Measurements from ENCODE around the gene MACROD1.
A peak's percentile ranks its signal among the peaks of the same experiment; 100 is the strongest.
"Not testable (repeated sequence)": the region's sequence is repeated elsewhere in the genome, so short reads cannot be mapped to it uniquely, and the experiment has no call there.

The MACROD1 gene

DNA sequence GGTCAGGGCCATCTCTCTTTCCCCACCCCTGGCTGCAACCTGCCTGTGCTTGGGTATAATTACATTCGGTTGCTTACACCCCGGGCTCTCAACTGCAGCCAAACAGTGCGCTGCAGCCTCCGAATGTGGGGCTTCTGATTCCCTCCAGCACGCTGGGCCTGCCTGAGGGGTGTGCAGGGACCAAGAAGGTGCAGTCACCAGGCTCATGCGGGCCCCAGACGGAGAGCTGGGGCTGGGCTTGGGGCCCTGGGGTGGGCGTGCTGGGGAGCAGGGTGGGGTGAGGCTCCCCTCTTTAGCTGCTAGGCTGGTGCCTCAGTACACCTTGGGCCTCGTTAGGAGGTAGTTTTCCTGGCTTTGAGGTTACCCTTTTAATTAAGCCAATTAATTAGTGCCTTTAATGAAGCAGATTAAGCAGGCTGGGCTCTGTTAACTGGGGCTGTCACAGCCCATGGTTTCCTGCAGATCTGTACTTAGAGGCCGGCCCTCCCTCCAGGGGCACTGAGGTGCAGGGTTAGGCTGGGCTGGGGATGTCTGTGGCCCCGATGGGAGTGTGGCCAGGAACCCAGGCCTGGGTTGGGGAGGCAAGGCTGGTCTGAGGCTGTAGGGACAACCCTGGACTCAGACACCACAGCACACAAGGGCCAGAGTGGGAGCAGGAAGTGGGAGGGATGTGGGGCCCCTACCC, 112.8 kb downstream of the MACROD1 start:
- no peak for DNase-seq

DNA sequence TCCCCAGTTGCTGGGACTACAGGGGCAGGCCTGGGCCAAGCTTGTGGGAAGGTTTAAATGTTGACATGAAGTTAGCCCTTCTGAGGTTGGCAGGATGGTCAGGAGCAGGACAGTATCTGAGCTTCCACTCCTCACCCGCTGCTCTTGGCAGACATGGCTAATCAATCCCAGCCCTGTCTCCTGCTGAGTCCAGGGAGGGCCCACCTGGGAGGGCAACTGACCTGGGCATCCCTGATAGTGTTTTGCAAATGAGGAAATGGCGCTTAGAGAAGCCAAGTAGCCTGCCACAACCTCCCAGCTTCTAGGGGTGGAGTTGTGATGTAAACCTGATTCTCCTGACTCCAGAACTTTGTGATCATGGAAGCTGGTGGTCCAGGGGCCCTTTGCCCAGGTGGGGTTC, 113.5 kb downstream of the MACROD1 start:
- DNase-seq: no peak

- no peak for DNase-seq
Measured at GRCh38 chr11:64051297-64051696, 114.6 kb downstream of the MACROD1 start.

GRCh38 chr11:64049509-64049908, 116.4 kb downstream of the MACROD1 start:
- DNase-seq: no peak

GRCh38 chr11:64048042-64048854, 117.7 kb downstream of the MACROD1 start:
- no peak for DNase-seq

DNA sequence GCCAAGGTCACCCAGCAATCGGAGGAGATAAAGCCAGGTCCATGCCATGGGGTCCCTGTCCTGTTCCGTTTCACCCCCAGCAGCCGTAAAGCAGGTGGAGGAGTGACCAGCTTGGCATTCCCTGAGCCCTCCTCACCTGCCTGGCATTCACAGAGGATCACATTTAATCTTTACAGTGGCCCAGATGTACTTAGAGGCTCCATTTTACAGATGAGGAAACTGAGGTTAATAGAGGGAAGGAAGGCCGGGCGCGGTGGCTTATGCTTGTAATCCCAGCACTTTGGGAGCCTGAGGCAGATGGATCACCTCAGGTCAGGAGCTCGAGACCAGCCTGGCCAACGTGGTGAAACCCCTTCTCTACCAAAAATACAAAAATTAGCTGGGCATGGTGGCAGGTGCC, 118.5 kb downstream of the MACROD1 start:
- not testable (repeated sequence) for DNase-seq

GRCh38 chr11:64045700-64046099, 120.2 kb downstream of the MACROD1 start:
- DNase-seq: no peak

DNA sequence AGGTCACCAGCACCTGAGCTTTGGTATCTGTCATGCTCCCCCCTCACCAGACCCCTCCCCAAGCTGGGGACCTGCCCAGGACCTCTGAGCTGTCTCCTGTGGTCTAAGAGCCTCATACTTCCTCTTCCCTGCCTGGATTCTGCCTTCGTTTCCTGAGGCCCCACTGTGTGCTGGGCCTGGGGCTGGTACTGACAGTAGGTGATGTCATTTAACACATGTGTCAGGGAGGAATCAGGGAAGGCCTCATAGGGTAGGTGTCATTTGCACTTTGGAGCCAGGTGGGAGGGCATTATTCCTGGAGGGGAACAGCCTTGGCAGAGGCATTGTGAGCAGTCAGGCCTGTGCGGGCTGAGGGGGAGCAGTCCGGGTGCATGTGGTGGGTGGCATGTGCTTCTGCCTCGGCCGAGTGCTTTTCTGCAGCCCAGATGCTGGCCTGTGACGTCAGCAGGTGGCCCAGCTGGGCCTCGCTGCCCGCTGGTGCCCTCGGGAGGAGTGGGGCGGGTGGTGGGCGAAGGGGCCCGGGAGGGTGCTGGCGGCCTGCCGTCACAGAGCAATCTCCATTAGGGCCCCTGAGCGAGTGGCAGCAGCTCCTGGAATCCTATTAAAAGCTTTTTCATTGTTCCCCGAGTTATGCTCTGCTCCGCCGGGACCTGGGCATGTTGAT, 121.1 kb downstream of the MACROD1 start:
- DNase-seq: peak; percentile 48

- no peak for DNase-seq
Measured at GRCh38 chr11:64043545-64043944, 122.4 kb downstream of the MACROD1 start.

DNA sequence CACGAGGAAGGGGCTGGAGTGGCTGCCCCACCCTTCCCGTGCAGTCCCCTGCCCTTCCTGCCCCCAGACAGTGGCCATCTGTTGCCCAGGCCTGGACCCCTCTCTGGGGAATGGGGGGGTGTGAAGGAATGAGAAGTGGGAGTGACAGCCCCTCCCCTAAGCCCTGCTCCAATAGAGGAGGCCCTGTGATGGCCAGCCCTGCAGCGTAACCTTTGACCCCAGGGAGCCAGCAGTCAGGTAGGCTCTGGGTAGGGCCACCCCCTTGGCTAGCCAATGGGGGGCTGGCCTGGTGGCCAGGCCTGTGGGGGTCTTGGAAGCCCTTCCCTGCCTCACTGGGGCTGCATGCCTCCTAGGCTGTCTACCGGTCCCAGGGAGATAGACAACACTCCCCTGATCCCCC, 123.6 kb downstream of the MACROD1 start:
- DNase-seq: no peak

DNA sequence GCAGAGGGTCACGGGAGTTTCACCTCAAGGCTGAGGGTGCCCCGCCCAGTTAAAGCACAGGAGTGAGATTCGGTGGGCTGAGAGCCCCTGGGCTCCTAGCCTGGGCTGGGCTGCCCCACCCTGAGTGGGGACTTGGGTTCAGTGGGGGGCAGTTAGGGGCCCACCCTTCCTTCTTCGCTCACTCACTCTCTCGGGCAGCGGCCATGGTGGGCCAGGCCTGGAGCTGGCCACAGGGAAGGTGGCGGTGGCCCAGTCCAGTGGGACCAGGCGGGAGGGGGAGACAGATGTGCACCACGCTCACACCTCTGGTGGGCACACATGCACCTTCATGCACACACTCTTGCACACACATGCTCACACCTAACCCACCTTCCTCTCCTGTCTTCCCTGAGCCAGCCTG, 124.1 kb downstream of the MACROD1 start:
- DNase-seq: no peak

DNA sequence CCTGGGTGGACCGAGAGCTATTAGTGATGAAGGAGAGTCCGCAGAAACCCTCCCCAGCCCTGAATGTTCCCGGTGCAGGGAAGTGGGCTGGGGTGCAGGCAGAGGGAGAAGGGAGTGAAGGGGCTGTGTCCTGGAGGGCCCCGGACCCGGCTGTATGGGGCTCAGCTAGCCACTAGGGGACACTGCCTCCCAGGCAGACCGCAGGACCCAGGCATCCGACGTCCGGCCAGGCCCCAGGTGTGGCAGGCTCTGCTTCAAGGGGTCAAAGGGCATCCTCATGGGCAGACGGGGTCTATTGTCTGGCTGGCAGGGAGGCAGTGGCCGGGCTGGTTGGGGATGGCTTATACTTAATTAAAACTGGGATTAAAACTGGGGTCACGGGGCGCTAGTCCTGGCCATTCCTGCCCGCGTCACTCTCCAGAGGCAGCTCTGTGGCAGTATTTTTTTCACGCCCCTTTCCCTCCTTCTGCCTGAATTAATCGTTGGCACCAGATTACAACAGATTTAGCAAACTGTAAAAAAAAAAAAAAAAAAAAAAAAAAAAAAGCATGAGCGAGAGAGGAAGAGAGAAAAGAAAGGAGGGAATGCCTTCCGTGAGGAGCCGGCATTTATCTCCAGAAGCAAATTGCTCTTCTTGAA, 125.1 kb downstream of the MACROD1 start:
- no peak for DNase-seq

DNA sequence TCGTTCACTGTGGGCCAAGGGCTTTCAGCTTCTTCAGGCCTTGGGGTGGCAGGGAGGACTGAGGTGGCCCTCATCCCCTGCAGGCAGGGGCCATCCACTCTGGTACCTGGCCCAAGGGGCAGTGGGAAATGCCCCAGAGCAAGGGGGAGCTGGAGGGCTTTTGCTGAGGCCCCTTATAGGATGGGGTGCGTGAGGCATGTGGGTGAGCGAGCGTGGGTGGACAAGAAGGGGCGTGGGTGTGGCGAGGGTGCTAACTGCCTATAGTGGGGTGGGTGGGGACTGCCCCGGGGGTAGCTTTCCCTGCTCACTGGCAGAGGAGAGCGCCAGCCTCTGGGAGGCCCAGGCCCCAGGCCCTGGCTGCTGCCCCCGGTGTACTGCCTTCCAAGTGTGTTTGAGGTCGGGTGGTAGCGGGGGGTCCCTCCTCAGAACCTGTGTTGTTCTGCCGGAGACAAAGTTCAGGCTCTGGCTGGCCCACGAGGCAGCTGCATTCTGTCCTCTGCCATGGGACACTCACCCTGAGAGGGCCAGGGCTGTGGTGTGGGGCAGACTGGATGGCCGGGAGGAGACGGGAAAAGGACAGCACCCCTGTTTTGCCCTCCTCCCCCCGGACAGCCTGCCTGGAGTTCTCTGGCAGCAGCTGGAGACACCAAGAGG, 126.8 kb downstream of the MACROD1 start:
- no peak for DNase-seq

DNA sequence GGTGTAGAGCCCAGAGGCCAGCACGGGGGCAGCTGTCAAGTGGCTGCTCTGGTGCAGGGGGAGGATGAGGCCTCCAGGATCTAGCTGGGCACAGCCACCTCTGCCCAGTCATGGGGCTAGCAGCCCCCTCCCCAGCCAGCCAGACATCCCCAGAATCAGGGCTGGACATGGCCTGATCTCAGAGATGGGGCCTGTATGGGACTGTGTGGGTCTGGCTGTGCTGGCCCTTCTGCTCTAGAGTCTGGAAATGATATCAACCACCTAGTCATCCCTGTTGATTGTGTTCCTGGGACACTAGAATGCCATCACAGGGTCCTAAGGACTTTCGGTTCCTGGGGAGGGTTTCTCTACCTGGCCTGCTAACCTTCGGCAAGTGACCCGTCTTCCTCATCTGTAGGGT, 127.4 kb downstream of the MACROD1 start:
- no peak for DNase-seq

GRCh38 chr11:64037027-64037634, 128.8 kb downstream of the MACROD1 start:
- no peak for DNase-seq

- peak; percentile 45 for DNase-seq
Measured at GRCh38 chr11:64036087-64037026, 129.6 kb downstream of the MACROD1 start.

DNA sequence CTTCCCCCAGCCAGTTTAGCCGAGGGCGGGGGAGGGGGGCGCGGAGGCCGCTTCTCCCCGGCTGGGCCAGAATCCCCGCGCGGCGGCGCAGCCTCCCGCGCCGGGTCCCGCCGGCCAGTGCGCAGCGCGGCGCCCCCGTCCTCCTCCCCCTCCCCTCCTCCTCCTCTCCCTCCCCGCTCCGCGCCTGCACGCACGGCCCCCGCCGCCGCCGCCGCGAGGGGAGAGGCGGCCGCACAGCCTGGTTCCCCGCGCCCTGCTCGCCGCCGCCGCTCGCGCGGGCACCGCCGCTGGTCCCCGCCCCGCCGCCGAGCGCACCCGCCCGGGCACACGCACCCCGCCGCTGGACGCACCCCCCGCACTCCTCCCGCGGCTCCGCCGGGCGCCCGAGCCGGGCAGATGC, 130.3 kb downstream of the MACROD1 start, which contains the start of gene FLRT1:
Gene FLRT1 (plus strand): TSS at position 356 of the 400 bp plus-strand sequence. CDS start 80,337 bp downstream, outside the sequence.
- DNase-seq: peak; percentile 19

GRCh38 chr11:64035081-64035524, 130.8 kb downstream of the MACROD1 start:
- DNase-seq: no peak

DNA sequence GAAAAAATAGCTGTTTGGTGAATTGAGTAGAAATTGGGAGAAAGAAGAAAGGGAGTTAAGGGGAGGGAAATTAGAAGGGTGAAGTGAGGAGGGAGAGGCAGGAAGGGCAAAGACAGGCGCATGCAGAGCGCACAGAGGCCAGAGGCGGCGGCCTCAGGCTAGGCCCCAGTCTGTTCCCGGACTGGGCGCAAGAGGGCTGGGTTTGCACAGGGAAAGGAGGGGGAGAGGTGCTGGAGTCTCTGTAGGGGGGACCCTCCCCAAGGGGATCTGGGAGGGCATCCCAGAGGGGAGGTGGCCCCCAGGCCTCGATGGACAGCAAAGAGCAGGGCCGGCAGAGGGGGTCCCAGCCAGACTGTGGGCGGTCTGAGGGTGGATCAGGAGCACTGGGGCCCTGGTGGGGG, 131.5 kb downstream of the MACROD1 start:
- no peak for DNase-seq

DNA sequence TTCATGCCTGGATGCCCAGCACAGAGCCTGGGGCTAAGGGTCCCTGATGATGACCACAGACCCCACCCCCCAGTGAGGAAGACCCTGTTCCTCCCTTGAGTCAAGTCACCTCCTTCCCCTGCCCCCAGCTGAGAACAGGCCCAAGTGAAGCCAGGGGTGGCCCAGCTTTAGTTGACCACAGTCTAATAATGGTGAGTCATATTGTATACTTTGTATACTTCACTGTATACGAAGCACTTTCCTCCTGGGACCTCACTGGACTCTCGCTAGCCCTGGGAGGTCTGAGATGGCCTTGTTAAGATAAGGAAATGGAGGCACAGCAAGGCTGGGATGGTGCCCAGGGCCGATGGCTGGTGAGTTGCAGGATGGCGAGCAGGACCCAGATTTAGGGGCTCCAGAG, 133.9 kb downstream of the MACROD1 start:
- DNase-seq: no peak

DNA sequence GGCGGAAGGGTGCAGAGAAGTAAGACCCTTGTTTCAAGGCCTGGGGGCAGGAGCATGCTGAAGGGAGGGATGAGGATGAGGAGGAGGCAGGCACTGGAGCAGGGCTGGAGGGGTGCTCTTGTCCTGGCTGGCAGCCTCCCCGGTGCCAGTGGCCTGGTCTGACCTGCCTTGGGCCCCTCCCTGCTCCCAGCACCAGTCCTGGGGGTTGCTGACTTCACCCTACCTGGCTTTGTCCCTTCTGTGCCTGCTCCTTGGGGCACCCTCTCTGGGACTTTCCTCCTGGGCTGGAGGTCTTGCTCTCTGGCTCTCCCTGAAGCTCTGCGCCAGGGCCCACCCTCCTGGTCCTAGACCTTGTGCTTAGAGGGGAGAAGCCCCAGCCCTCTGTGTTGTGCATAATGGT, 134.9 kb downstream of the MACROD1 start:
- DNase-seq: no peak
